ENCODE results near the gene KCNQ1.

- TF ChIP-seq, protein P1, sequence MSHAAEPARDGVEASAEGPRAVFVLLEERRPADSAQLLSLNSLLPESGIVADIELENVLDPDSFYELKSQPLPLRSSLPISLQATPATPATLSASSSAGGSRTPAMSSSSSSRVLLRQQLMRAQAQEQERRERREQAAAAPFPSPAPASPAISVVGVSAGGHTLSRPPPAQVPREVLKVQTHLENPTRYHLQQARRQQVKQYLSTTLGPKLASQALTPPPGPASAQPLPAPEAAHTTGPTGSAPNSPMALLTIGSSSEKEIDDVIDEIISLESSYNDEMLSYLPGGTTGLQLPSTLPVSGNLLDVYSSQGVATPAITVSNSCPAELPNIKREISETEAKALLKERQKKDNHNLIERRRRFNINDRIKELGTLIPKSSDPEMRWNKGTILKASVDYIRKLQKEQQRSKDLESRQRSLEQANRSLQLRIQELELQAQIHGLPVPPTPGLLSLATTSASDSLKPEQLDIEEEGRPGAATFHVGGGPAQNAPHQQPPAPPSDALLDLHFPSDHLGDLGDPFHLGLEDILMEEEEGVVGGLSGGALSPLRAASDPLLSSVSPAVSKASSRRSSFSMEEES (CRISPR knock-in tag; IDR thresholded peaks at IDR 0.05) = no peak
- TF ChIP-seq, protein P2, sequence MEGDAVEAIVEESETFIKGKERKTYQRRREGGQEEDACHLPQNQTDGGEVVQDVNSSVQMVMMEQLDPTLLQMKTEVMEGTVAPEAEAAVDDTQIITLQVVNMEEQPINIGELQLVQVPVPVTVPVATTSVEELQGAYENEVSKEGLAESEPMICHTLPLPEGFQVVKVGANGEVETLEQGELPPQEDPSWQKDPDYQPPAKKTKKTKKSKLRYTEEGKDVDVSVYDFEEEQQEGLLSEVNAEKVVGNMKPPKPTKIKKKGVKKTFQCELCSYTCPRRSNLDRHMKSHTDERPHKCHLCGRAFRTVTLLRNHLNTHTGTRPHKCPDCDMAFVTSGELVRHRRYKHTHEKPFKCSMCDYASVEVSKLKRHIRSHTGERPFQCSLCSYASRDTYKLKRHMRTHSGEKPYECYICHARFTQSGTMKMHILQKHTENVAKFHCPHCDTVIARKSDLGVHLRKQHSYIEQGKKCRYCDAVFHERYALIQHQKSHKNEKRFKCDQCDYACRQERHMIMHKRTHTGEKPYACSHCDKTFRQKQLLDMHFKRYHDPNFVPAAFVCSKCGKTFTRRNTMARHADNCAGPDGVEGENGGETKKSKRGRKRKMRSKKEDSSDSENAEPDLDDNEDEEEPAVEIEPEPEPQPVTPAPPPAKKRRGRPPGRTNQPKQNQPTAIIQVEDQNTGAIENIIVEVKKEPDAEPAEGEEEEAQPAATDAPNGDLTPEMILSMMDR (IDR thresholded peaks at IDR 0.05 in 2 of 3, conservative IDR thresholded peaks at IDR 0.05 in 1 of 3; ENCODE audit: insufficient read depth in 2 of 3, low read depth in 1 of 3, low read length in 3 of 3) = no peak
- TF ChIP-seq USF2 (CRISPR knock-in tag; IDR thresholded peaks at IDR 0.05) (no peak), POLR2A (conservative IDR thresholded peaks at IDR 0.05) (no peak), ZNF766 (CRISPR knock-in tag; conservative IDR thresholded peaks at IDR 0.05) (no peak), HNRNPUL1 (IDR thresholded peaks at IDR 0.05; ENCODE audit: low read length) (no peak), EZH2 (IDR thresholded peaks at IDR 0.05; ENCODE audit: borderline replicate concordance, low read depth, low read length) (no peak)
Measured at GRCh38 chr11:2432171-2432621, 12.6 kb upstream of the KCNQ1 start.
